Stromal cell of bone marrow (primary cell): ENCODE data around the gene ATP2C2.
A peak's percentile ranks its signal among the peaks of the same experiment; 100 is the strongest.
"Not testable (repeated sequence)": the region's sequence is repeated elsewhere in the genome, so short reads cannot be mapped to it uniquely, and the experiment has no call there.

Source experiments
- DNase-seq: peaks from one replicate; pipeline ENCODE4 v3.0.0-alpha.2; 2012; ENCODE audit warnings: low read depth

Gene ATP2C2

GRCh38 chr16:84367750-84368307 lies 509 bp upstream of the ATP2C2 start:
- no peak for DNase-seq

- DNase-seq = no peak
These were observed 767 bp downstream of the ATP2C2 start for GRCh38 chr16:84369105-84369504.

- DNase-seq = no peak
These were observed 1.7 kb downstream of the ATP2C2 start for GRCh38 chr16:84369938-84370627.

- no peak for DNase-seq
These were observed 2.6 kb downstream of the ATP2C2 start for GRCh38 chr16:84370723-84371552.

GRCh38 chr16:84371553-84371865 lies 3.2 kb downstream of the ATP2C2 start:
- DNase-seq = no peak

GRCh38 chr16:84373907-84374489 lies 5.7 kb downstream of the ATP2C2 start:
- DNase-seq = no peak

- no peak for DNase-seq
These were observed 9.8 kb downstream of the ATP2C2 start for GRCh38 chr16:84378099-84378498.

GRCh38 chr16:84378567-84378966 lies 10.2 kb downstream of the ATP2C2 start:
- no peak for DNase-seq

- DNase-seq = no peak
These were observed 10.8 kb downstream of the ATP2C2 start for GRCh38 chr16:84379008-84379708.

- DNase-seq = no peak
These were observed 11.5 kb downstream of the ATP2C2 start for GRCh38 chr16:84379709-84380362.

GRCh38 chr16:84380405-84380804 lies 12.1 kb downstream of the ATP2C2 start:
- no peak for DNase-seq

GRCh38 chr16:84382396-84382795 lies 14.1 kb downstream of the ATP2C2 start:
- no peak for DNase-seq

GRCh38 chr16:84383106-84383505 lies 14.8 kb downstream of the ATP2C2 start:
- no peak for DNase-seq

GRCh38 chr16:84386047-84386446 lies 17.7 kb downstream of the ATP2C2 start:
- DNase-seq = no peak

- no peak for DNase-seq
These were observed 18.7 kb downstream of the ATP2C2 start for GRCh38 chr16:84387021-84387420.

GRCh38 chr16:84390131-84390785 lies 21.9 kb downstream of the ATP2C2 start:
- DNase-seq = no peak

GRCh38 chr16:84391151-84392030 lies 23.1 kb downstream of the ATP2C2 start:
- peak; percentile 21 for DNase-seq

- DNase-seq = no peak
These were observed 23.7 kb downstream of the ATP2C2 start for GRCh38 chr16:84392031-84392360.

GRCh38 chr16:84396082-84396481 lies 27.7 kb downstream of the ATP2C2 start:
- not testable (repeated sequence) for DNase-seq

GRCh38 chr16:84396537-84397008 lies 28.2 kb downstream of the ATP2C2 start:
- DNase-seq = no peak
